ENCODE measurements around the gene TIMM13. TPM values are rescaled to one million over a fixed set of nuclear protein-coding genes. Genes with fewer than 3 reads are reported as not detected.
A peak's percentile ranks its signal among the peaks of the same experiment; 100 is the strongest.

TIMM13 gene
- total and polyA plus RNA-seq, 10 of the 15 experiments (the other 5 are each of a cell fraction or from before 2014, with no cell fraction given) = 9.9 to 205 (median 63.6) TPM

DNA sequence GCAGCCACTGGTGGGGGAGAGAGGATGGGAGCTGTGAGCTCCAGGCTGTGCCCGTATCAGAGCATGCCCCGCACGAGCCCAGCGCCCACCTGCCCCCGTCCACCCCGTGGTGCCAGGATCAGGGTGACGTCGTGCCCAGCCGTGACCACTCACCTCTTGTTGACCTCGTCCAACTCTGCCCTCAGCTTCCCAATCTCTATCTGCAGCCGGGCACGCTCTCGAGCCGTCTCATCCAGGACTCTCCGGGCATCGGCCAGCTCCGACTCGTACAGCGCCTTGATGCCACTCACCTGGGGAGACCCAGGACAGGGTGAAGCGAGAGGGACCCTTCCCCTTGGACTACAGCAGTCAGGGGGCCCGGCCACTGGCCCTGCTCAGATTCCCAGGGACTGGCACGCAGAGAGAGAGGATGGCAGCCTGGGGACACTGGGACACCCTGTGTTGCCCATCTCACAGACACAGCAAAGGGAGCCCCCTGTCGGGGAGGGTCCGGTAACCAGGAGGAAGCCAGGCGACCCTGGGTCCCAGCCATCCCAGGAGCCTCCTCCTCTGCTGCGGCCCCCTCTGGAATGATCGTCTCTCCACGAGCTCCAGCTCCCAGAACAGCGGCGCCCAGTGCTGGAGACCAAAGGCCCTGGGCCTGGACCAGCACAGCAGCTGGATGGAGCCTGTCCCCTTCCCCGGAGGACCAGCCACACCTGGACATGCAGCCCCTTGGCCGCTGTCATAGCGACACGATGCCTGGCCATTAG is 17.0 kb upstream of the TIMM13 start:
- TF ChIP-seq KLF5 (IDR thresholded peaks at IDR 0.05; ENCODE audit: partially characterized antibody) (no peak), ZNF217 (IDR thresholded peaks at IDR 0.05) (no peak)
- WGBS (ENCODE audit: insufficient coverage, insufficient replicate concordance, low lambda C conversion rate, missing lambda C conversion rate) = 94% methylated on average over 29 of the region's 34 CpGs
- CTCF ChIA-PET = interaction anchor here (0.5 to 1.0 kb wide), 2 partner anchors 10 to 167 kb away, joined by 3 to 4 read pairs; no protein-coding TSS in a partner anchor
- H3K4me1 ChIP-seq (ENCODE audit: control insufficient read depth, insufficient read depth, low read length) = peaks cover 11% of the 10 kb centered on the region; the same call in 1 of the 2 replicates
- POLR2A ChIA-PET = interaction anchor here (0.6 to 0.8 kb wide), 2 partner anchors 12 to 27 kb away, joined by 3 to 7 read pairs; partner anchors contain the start of gene LMNB2
- no peaks in the 10 kb centered on the region for H3K9me3 ChIP-seq (replicated peaks; ENCODE audit: control insufficient read depth, insufficient read depth, low read length)
- H3K9ac ChIP-seq (ENCODE audit: control insufficient read depth, insufficient read depth, low read length) = no peak overlapping the region
- no peak for ATAC-seq
- no TSS peak for BruUV-seq (replicated peaks)
- H3K79me2 ChIP-seq (ENCODE audit: control insufficient read depth, insufficient read depth, low read length) = peaks cover 30% of the 10 kb centered on the region
- H4K20me1 ChIP-seq (ENCODE audit: control insufficient read depth, insufficient read depth) = no peaks in the 10 kb centered on the region
- intact Hi-C loops (cut with micrococcal nuclease; ENCODE audit: unreplicated experiment) (no loop called here), in situ Hi-C loops (cut with MboI) (no loop called here)
- SMC1A ChIA-PET (ENCODE audit: uncharacterized antibody, unreplicated experiment) = no interaction called here
- H3K4me2 ChIP-seq (ENCODE audit: control insufficient read depth, insufficient read depth) = no peak overlapping the region
- no peaks in the 10 kb centered on the region for H3K27me3 ChIP-seq (replicated peaks in 1 of 2; ENCODE audit: control insufficient read depth in 2 of 2, insufficient read depth in 2 of 2, low read length in 1 of 2)
- FAIRE-seq = no peak
- H2AFZ ChIP-seq (ENCODE audit: control insufficient read depth, low read depth, low read length) = no peak overlapping the region
- no peak overlapping the region for H3K27ac ChIP-seq (ENCODE audit: control insufficient read depth, insufficient read depth)
- no peak overlapping the region for H3K4me3 ChIP-seq
- no peak for DNase-seq (ENCODE audit: low read depth, low spot score)
- peaks cover 16 to 38% of the 10 kb centered on the region in 2 experiments for H3K36me3 ChIP-seq (ENCODE audit: control insufficient read depth in 2 of 2, insufficient read depth in 2 of 2, low read length in 1 of 2)
- RAD21 ChIA-PET (ENCODE audit: unreplicated experiment) = no interaction called here

DNA sequence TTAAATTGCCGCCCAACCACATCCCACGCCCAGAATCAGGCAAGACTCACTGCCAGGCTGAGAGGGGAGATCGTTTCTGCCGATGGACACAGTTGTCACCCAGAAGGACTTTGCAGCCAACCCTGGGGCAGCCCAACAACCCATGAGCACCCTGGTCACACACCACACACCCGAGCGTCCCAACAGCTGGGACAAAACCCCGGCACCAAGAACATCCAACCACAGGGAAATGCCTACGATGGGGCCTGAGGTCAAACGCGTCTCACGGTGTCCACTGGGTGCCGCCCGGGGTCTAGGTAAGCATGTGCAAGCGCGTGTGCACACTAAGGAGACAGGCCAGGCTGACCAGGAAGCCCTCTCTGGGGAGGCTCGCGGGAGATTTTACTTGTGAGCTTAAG is 16.4 kb upstream of the TIMM13 start:
- CTCF ChIA-PET = interaction anchor here (0.5 to 1.0 kb wide), 2 partner anchors 11 to 168 kb away, joined by 3 to 4 read pairs; no protein-coding TSS in a partner anchor
- H3K36me3 ChIP-seq (ENCODE audit: control insufficient read depth in 2 of 2, insufficient read depth in 2 of 2, low read length in 1 of 2) = peaks cover 16 to 39% of the 10 kb centered on the region in 2 experiments

More for the DNA sequence above, 16.4 kb upstream of the TIMM13 start:
- intact Hi-C loops (cut with micrococcal nuclease; ENCODE audit: unreplicated experiment) (no loop called here), in situ Hi-C loops (cut with MboI) (no loop called here)
- no peak for DNase-seq (ENCODE audit: low read depth, low spot score)
- Histone ChIP-seq H3K9ac (ENCODE audit: control insufficient read depth, insufficient read depth, low read length) (no peak overlapping the region), H3K4me3 (no peak overlapping the region), H3K4me2 (ENCODE audit: control insufficient read depth, insufficient read depth) (no peak overlapping the region), H3K27ac (ENCODE audit: control insufficient read depth, insufficient read depth) (no peak overlapping the region), H2AFZ (ENCODE audit: control insufficient read depth, low read depth, low read length) (no peak overlapping the region), H3K79me2 (ENCODE audit: control insufficient read depth, insufficient read depth, low read length) (peaks cover 27% of the 10 kb centered on the region), H3K27me3 (replicated peaks in 1 of 2; ENCODE audit: control insufficient read depth in 2 of 2, insufficient read depth in 2 of 2, low read length in 1 of 2) (no peaks in the 10 kb centered on the region), H3K4me1 (ENCODE audit: control insufficient read depth, insufficient read depth, low read length) (peaks cover 11% of the 10 kb centered on the region; the same call in 1 of the 2 replicates), H3K9me3 (replicated peaks; ENCODE audit: control insufficient read depth, insufficient read depth, low read length) (no peaks in the 10 kb centered on the region), H4K20me1 (ENCODE audit: control insufficient read depth, insufficient read depth) (no peaks in the 10 kb centered on the region)
- no peak for TF ChIP-seq TARDBP (IDR thresholded peaks at IDR 0.05; ENCODE audit: borderline replicate concordance)
- no peak for TF ChIP-seq ZNF622 (IDR thresholded peaks at IDR 0.05)
- TF ChIP-seq, protein P1, sequence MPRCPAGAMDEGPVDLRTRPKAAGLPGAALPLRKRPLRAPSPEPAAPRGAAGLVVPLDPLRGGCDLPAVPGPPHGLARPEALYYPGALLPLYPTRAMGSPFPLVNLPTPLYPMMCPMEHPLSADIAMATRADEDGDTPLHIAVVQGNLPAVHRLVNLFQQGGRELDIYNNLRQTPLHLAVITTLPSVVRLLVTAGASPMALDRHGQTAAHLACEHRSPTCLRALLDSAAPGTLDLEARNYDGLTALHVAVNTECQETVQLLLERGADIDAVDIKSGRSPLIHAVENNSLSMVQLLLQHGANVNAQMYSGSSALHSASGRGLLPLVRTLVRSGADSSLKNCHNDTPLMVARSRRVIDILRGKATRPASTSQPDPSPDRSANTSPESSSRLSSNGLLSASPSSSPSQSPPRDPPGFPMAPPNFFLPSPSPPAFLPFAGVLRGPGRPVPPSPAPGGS (IDR thresholded peaks at IDR 0.05; ENCODE audit: borderline replicate concordance, insufficient read depth, low read depth, low read length, poor library complexity, severe bottlenecking) = no peak
- TF ChIP-seq ZBED1 (IDR thresholded peaks at IDR 0.05; ENCODE audit: borderline replicate concordance) = no peak
- no peak for TF ChIP-seq CREB1 (IDR thresholded peaks at IDR 0.05; ENCODE audit: low read depth)
- no peak for TF ChIP-seq SMC3 (IDR thresholded peaks at IDR 0.05; ENCODE audit: borderline replicate concordance, low read length)
- TF ChIP-seq SRF (IDR thresholded peaks at IDR 0.05; ENCODE audit: low read depth in 2 of 2, low read length in 2 of 2) = no peak
- TF ChIP-seq GABPA (IDR thresholded peaks at IDR 0.05; ENCODE audit: low read depth) = no peak
- no peak for TF ChIP-seq SP1 (IDR thresholded peaks at IDR 0.05; ENCODE audit: low read depth, low read length)
- TF ChIP-seq MEF2A (IDR thresholded peaks at IDR 0.05; ENCODE audit: insufficient read depth, low read depth, low read length) = no peak
- TF ChIP-seq SREBF1 (IDR thresholded peaks at IDR 0.05; ENCODE audit: low read length) = no peak
- TF ChIP-seq, protein P2, sequence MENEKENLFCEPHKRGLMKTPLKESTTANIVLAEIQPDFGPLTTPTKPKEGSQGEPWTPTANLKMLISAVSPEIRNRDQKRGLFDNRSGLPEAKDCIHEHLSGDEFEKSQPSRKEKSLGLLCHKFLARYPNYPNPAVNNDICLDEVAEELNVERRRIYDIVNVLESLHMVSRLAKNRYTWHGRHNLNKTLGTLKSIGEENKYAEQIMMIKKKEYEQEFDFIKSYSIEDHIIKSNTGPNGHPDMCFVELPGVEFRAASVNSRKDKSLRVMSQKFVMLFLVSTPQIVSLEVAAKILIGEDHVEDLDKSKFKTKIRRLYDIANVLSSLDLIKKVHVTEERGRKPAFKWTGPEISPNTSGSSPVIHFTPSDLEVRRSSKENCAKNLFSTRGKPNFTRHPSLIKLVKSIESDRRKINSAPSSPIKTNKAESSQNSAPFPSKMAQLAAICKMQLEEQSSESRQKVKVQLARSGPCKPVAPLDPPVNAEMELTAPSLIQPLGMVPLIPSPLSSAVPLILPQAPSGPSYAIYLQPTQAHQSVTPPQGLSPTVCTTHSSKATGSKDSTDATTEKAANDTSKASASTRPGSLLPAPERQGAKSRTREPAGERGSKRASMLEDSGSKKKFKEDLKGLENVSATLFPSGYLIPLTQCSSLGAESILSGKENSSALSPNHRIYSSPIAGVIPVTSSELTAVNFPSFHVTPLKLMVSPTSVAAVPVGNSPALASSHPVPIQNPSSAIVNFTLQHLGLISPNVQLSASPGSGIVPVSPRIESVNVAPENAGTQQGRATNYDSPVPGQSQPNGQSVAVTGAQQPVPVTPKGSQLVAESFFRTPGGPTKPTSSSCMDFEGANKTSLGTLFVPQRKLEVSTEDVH (IDR thresholded peaks at IDR 0.05; ENCODE audit: low read depth, partially characterized antibody) = no peak
- no peak for FAIRE-seq
- SMC1A ChIA-PET (ENCODE audit: uncharacterized antibody, unreplicated experiment) = no interaction called here
- POLR2A ChIA-PET = interaction anchor here (0.6 to 0.8 kb wide), 2 partner anchors 13 to 28 kb away, joined by 3 to 7 read pairs; partner anchors contain the start of gene LMNB2
- ATAC-seq = no peak
- 95% methylated on average over 17 of the region's 17 CpGs for WGBS (ENCODE audit: insufficient coverage, insufficient replicate concordance, low lambda C conversion rate, missing lambda C conversion rate)
- RAD21 ChIA-PET (ENCODE audit: unreplicated experiment) = no interaction called here
- TSS peak; percentile 38 for BruUV-seq (replicated peaks)
